HG02852 (cell line): ENCODE data around the gene RANBP3.
"Not testable (repeated sequence)": the region's sequence is repeated elsewhere in the genome, so short reads cannot be mapped to it uniquely, and the experiment has no call there.

ENCODE experiments used
- ATAC-seq: cut with Tn5 transposase; IDR thresholded peaks from one replicate; pipeline ENCODE4 v1.9.1; 2021; ENCODE audit warnings: mild to moderate bottlenecking, moderate library complexity; ENCODE audit not compliant: unreplicated experiment

Gene RANBP3

DNA sequence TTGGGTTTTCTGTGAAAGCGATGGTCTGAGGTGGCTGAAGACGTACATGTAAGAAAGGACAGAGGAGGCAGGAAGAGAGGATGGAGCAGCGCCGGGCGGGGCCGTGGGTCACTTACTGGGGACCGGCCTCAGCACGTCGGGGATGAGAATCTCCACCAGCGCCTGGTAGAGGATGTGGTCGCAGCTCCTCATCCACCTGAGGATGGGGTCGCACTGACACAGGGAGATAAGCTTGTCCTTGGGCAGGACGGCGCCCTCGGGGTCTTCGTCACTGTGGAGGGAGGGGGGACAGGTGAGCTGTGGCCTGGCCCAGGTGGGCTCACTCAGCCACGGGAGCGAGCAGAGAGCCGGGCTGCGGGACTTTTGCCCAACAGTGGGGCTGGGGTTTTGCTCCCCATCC lies 29.0 kb upstream of the RANBP3 start:
- ATAC-seq = no peak

DNA sequence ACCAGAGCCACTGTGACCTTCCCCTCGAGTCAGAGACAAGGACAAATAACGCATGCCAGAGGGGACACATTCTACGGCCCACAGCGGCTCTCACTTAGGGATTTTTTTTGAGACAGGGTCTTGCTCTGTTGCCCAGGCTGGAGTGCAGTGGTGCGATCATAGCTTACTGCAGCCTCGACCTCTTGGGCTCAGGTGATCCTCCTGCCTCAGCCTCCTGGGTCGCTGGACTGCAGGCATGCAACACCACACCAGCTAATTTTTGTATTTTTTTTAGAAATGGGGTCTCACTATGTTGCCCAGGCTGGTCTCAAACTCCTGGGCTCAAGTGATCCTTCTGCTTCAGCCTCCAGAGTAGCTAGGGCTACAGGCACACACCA lies 28.1 kb upstream of the RANBP3 start:
- not testable (repeated sequence) for ATAC-seq

- ATAC-seq = no peak
These were observed 27.6 kb upstream of the RANBP3 start for GRCh38 chr19:6005321-6006069.

DNA sequence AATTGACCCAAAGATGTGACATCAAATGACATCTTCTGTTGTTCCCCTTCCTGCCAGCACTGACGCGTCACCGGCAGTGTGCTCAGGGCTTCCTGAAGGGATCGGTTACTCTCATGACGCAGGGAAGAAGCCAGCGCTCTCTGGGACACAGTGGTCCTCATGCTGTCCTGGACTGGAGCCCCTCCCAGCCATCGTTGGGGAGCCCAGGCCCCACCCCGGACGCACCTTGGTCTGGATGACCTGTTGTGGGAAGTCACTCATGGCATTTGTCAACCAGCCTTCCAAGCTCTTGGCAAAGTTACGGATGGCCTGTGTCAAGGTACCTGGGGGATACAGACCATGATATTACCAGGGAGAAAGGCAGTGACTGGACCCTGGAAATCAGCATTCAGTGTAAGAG lies 26.0 kb upstream of the RANBP3 start:
- no peak for ATAC-seq

- no peak for ATAC-seq
These were observed 24.7 kb upstream of the RANBP3 start for GRCh38 chr19:6002591-6002990.

GRCh38 chr19:6000228-6000847 lies 22.4 kb upstream of the RANBP3 start:
- ATAC-seq = no peak

GRCh38 chr19:5999693-6000092 lies 21.8 kb upstream of the RANBP3 start:
- no peak for ATAC-seq

GRCh38 chr19:5997371-5997770 lies 19.4 kb upstream of the RANBP3 start:
- ATAC-seq = no peak

DNA sequence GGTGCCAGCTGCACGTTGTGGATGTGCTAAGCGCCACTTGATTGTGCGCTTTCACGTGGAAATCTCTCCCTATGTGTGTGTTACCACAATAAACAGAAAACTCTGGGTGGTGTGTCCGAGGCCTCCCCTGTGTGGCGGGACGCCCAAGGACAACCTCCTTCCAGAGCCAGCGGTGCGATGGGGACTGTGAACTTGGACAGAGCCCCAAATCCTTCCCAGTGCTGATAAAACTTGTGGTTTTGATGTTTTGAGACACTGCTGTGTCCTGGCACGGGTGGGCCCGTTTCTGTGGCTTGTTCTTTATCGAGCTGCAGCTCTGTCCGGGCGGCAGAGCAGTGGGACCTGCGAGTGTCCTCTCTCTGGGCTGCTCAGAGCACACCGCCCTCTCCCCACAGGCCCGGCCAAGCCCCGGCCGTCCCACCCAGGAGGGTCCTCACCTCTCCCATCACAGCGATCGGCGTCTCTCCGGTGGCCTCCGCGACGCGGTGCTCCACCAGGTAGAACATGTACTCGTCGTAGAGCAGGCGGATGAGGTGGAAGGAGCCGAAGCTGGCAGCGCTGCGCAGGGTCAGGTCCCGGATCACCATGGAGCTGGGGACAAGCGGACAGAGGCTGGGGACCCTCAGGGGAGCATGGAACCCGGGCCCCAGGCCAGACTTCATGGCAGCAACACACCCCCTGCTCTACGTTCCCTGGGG lies 18.8 kb upstream of the RANBP3 start:
- ATAC-seq = no peak

- no peak for ATAC-seq
These were observed 18.2 kb upstream of the RANBP3 start for GRCh38 chr19:5996102-5996501.

GRCh38 chr19:5995606-5996005 lies 17.7 kb upstream of the RANBP3 start:
- no peak for ATAC-seq

DNA sequence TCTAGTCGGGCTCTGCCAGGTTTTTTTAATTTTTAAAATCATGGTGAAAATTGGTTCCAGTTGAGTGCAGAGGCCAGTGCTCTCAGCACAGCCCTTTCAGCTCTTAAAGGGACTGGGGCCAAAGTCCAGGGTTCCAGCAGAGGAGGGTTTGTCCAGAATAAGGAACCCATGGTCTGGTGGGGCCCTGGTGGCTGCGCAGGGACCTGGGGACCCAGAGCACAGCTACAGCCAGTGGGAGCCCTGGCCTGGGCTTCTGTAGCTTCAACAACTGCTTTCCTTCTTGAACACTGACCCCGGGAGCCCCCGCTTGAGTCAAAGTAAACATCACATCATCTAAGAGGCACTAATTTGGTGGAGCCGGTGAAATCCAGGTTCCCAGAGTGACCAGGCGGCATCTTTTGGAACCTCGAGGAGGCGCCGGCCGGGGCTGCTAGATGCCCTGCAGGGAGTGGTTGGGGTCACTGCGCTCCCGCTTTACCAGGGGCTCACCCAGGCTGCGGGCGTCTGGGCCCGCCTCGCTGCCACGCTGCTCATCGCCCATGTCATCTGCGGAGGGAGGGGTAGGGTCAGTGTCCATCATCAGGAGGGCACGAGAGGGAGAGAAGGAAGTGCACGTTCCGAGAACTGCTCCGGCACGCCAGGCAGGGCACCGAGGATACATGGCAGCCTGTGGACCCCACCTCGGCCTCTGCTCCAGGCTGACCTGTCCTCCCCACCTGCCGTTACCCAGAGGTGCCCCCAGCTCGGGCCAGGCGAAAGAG lies 16.6 kb upstream of the RANBP3 start:
- no peak for ATAC-seq

DNA sequence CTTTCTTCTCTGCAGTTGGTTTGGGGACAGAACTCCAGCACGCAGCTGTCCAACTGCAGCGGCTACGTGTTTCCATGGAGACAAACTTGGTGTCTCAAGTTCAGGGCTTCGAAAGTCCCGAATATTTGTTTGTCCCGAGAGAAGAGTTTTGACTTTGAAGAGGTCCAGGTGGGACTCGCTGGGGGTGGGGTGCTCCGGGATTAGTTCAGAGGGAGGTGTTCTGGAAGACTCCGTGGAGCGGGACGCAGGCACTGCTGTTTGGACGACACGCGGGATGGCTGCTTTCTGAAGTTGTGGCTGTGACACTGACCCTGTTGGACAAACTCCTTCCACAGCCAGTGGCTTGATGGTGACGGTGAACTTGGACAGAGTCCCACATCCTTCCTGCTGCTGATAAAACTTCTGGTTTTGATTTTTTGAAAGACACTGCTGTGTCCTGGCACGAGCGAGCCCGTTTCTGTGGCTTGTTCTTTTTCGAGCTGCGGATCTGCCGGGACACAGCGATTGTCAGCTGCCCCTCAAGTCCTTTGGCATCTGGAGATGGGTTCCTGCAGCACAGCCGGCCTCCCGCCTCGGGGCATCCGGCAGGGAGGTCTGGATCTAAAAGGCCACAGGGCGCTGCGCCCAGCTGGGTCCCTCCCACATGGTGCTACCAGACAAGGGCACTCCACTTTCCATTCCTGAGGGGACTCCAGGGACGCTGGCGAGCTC lies 15.9 kb upstream of the RANBP3 start:
- ATAC-seq = no peak

GRCh38 chr19:5993201-5993600 lies 15.3 kb upstream of the RANBP3 start:
- no peak for ATAC-seq

DNA sequence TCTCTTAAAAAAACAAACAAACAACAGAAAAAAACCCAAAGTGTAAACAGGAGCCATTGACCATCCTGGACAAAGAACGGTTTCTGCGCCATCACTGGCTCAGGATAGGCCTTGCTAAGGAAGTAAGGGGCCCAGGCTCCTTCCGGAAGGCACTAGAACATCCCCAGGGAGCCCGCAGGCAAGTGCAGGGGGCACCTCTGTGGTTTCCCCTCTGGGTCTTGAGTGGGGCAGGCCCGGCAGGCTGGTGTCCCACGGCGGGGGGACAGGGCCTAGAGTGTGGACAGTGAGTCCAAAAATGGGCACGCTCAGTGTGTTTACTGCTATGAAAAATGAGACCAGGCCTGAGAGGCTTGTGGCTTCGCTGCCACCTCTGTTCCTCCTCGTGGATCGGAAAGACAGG lies 14.8 kb upstream of the RANBP3 start:
- no peak for ATAC-seq

- no peak for ATAC-seq
These were observed 13.4 kb upstream of the RANBP3 start for GRCh38 chr19:5991244-5991838.

DNA sequence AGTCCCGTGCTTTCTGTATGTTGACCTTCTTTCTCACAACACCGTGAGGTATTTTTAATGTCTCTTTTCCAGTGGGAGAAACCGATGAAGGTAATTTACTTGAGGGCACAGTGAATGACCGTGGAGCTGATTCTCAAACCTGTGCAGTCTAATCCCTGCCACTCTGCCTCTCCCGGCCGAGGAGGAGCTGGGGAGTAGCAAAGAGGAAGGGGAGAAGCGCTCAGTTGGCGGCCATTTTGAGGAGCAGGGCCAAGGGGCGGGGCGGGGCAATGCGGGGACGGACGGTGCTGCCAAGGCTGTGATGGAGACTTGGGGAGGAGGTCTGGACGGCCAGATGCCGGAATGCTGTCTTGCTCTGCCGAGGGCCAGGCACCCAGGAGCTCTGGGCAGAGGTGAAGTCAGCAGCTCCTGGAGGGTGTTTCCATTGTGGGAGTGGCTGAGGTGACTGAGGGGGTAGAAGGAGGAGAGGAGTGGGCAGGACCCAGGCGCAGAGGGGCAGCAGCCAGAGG lies 12.4 kb upstream of the RANBP3 start:
- no peak for ATAC-seq

DNA sequence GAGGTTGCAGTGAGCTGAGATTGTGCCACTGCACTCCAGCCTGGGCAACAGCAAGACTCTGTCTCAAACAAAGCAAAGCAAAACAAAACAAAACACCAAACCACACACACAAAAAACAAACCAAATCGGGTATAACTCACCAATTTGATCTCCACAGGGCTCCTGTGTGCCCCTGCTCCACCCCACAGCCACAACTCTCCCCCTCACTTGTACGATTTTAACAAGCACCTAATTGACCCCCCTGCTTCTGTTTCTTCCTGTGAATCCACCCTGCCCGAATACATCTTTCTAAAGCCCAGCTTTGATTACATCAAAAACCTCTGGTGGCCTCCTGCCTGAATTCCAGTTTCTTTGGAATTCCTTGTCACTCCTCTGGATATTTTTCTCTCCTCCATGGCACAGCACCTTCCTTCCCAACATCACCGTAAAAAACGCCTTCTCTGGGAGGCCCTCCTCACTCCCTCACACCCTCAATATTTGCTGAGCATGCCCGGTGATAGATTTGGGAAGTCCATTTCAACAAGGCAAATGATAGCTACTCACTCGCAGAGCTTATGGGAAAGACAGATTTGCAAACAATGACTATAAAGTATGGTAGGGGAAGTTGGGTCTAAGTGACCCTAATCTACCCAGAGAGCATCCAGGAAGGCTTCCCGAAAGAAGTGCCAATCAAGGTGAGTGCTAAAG lies 11.6 kb upstream of the RANBP3 start:
- no peak for ATAC-seq

DNA sequence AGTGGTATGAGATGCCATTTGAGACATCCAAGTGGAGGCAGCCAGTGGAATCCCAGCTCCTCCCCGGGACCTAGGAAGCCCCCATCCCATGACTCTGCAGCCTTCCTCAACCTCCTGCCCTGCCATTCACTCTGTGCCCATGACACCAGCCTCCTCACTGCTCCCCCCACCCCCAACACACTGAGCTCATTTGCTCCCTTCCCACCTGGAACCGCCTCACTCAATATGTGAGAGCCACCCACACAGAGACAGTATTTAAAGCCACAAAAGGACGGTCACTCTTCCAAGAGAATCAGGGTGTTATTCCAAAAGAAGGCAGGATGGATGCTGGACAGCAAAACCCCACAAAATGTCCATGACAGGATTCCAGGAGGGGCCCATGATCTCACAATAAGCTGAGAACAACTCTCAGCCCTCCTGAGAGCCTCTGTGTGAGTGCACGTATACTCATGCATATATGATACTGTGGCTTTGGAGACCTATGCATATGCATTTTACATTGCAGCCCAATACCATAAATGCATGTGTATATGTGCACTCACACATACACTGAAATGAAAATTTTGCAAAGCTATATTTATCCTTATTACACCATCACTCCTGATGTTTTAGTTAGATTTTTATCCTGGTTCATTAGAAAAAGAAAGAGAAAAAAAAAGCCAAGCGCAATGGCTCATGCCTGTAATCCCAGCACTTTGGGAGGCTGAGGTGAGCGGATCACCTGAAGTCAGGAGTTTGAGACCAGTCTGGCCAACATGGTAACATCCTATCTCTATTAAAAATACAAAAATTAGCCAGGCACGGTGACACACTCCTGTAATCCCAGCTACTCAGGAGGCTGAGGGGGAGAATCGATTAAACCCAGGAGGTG lies 10.8 kb upstream of the RANBP3 start:
- no peak for ATAC-seq
